ENCODE data around the gene RHBDL2. TPM values are rescaled to one million over a fixed set of nuclear protein-coding genes. Genes with fewer than 3 reads are reported as not detected.

Gene RHBDL2
- total and polyA plus RNA-seq, 9 of the 15 experiments (the other 6 are each of a cell fraction or from before 2014, with no cell fraction given) = not detected

GRCh38 chr1:38990386-38990737 is 48.7 kb upstream of the RHBDL2 start:
- Histone ChIP-seq H4K20me1 (replicated peaks; ENCODE audit: control insufficient read depth, insufficient read depth, low read length) (peaks cover 13% of the 10 kb centered on the region), H3K27me3 (ENCODE audit: control insufficient read depth in 2 of 2, insufficient read depth in 2 of 2, low read length in 2 of 2) (no peaks in the 10 kb centered on the region), H3K9me1 (ENCODE audit: control insufficient read depth, insufficient read depth, low read length) (peaks cover 3% of the 10 kb centered on the region), H2AFZ (ENCODE audit: low read depth, low read length) (peak overlapping the region; percentile 81), H3K9ac (ENCODE audit: insufficient read depth in 1 of 2, low read depth in 2 of 2, low read length in 2 of 2) (peak overlapping the region; percentile 68 to 90; a peak in 3 of 4 replicates), H3K4me1 (replicated peaks in 1 of 2; ENCODE audit: control insufficient read depth in 2 of 2, insufficient read depth in 2 of 2, low read length in 2 of 2) (peaks cover 0 to 17% of the 10 kb centered on the region in 2 experiments; a peak in 3 of 5 replicates), H3K27ac (ENCODE audit: extremely low read depth, low read depth, low read length) (peak overlapping the region; percentile 78), H3K36me3 (ENCODE audit: control insufficient read depth, insufficient read depth, low read length) (peaks cover 29% of the 10 kb centered on the region), H3K4me2 (ENCODE audit: insufficient read depth, low read length) (peak overlapping the region; percentile 82), H3K4me3 (peak overlapping the region; percentile 99), H3K9me3 (replicated peaks; ENCODE audit: control insufficient read depth, insufficient read depth, low read depth, low read length) (no peaks in the 10 kb centered on the region), H3K79me2 (ENCODE audit: control insufficient read depth, insufficient read depth, low read length) (peaks cover 46% of the 10 kb centered on the region)
- FAIRE-seq (peak; percentile 19), ATAC-seq (peak; percentile 4), DNase-seq (ENCODE audit: extremely low read depth in 1 of 4, low spot score in 3 of 4) (no peak)
- ChIA-PET CTCF (ENCODE audit: low intra/inter-chr PET ratio) (no interaction called here), POLR2A (interaction anchor here (1.0 kb wide), 1 partner anchor 40 kb away, joined by 3 read pairs; no protein-coding TSS in a partner anchor)
- WGBS (ENCODE audit: insufficient coverage, low coverage, missing lambda C conversion rate) = 14% methylated on average over 5 of the region's 5 CpGs
- TSS peak; percentile 83 for BruUV-seq (replicated peaks)
- in situ Hi-C loops (cut with MboI) = no loop called here
- TF ChIP-seq BRF2 (IDR thresholded peaks at IDR 0.05; ENCODE audit: borderline replicate concordance, insufficient read depth, insufficient read length) (no peak), ZNF212 (CRISPR knock-in tag; IDR thresholded peaks at IDR 0.05) (no peak), KHSRP (IDR thresholded peaks at IDR 0.05) (no peak), SMARCA4 (IDR thresholded peaks at IDR 0.05) (peak; percentile 26; the same call in 1 of the 2 replicates), GTF2B (IDR thresholded peaks at IDR 0.05; ENCODE audit: extremely low read depth, insufficient read length) (no peak), TEAD4 (IDR thresholded peaks at IDR 0.05; ENCODE audit: low read length) (0 out of 2 replicates have a peak, but pooled peaks have one; percentile 4), TEAD4 (CRISPR knock-in tag; IDR thresholded peaks at IDR 0.05; ENCODE audit: borderline replicate concordance) (no peak), ZNF134 (CRISPR knock-in tag; conservative IDR thresholded peaks at IDR 0.05) (no peak), SMARCE1 (IDR thresholded peaks at IDR 0.05) (0 out of 2 replicates have a peak, but pooled peaks have one; percentile 30), SMAD4 (CRISPR knock-in tag; conservative IDR thresholded peaks at IDR 0.05) (no peak), MAFF (IDR thresholded peaks at IDR 0.05; ENCODE audit: low read length) (no peak), FOXM1 (IDR thresholded peaks at IDR 0.05; ENCODE audit: low read depth) (no peak), FOXM1 (CRISPR knock-in tag; IDR thresholded peaks at IDR 0.05; ENCODE audit: low read depth) (0 out of 2 replicates have a peak, but pooled peaks have one; percentile 18), MED1 (CRISPR knock-in tag; IDR thresholded peaks at IDR 0.05; ENCODE audit: borderline replicate concordance) (no peak), PML (IDR thresholded peaks at IDR 0.05; ENCODE audit: low read length) (peak; percentile 17; the same call in 1 of the 2 replicates), BACH1 (tag; IDR thresholded peaks at IDR 0.05) (peak; percentile 56; the same call in 1 of the 2 replicates), SPI1 (IDR thresholded peaks at IDR 0.05; ENCODE audit: borderline replicate concordance, low read depth, low read length) (peak; percentile 27; the same call in 1 of the 2 replicates), ID3 (CRISPR knock-in tag; IDR thresholded peaks at IDR 0.05) (no peak), ID3 (tag; IDR thresholded peaks at IDR 0.05) (peak; percentile 49; the same call in 1 of the 2 replicates), ZNF444 (CRISPR knock-in tag; IDR thresholded peaks at IDR 0.05) (no peak), HDAC1 (IDR thresholded peaks at IDR 0.05) (no peak)
- intact Hi-C loops (cut with micrococcal nuclease) = loop anchor here (1.0 kb wide), 1 partner anchor 102 kb away; no protein-coding TSS in a partner anchor

Measured in K562 (cell line).